GM21619 (cell line): ENCODE data around the gene PHYHD1.
"Not testable (repeated sequence)": the region's sequence is repeated elsewhere in the genome, so short reads cannot be mapped to it uniquely, and the experiment has no call there.

Source experiments
- ATAC-seq: cut with Tn5 transposase; IDR thresholded peaks from one replicate; pipeline ENCODE4 v1.9.1; 2021; ENCODE audit not compliant: unreplicated experiment

PHYHD1 gene

DNA sequence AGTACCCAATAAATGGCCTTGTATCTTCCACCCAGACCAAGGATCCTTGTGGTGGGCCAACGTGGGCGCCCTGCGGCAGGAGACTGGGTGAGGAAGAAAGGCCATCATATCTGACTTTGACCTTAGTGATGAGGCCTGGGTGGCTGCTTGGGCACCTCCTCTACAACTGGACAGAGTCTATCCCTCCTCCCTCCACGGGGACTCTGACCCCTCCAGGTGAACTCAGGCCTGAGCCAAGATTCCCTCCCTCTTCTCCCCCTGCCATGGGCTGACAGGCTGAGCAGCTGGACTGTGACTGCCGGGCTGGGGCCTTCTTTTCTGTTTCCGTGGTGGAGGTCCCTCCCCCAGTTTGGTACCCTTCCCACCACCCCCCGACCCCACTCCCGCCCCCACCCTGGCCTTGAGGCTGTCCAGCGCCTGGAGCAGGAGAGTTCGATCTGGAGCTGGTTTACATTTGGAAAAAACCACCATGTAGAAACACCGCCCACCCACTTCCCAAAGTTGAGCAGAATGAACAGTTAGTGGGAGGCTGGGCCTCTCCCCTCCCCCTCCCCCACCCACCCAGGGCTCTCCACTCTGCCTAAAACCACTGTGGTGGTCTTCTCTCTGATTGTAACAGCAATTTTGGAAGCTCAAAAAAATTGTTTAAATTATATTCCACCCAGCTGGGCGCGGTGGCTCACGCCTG, 1.2 kb upstream of the PHYHD1 start:
- ATAC-seq = no peak

DNA sequence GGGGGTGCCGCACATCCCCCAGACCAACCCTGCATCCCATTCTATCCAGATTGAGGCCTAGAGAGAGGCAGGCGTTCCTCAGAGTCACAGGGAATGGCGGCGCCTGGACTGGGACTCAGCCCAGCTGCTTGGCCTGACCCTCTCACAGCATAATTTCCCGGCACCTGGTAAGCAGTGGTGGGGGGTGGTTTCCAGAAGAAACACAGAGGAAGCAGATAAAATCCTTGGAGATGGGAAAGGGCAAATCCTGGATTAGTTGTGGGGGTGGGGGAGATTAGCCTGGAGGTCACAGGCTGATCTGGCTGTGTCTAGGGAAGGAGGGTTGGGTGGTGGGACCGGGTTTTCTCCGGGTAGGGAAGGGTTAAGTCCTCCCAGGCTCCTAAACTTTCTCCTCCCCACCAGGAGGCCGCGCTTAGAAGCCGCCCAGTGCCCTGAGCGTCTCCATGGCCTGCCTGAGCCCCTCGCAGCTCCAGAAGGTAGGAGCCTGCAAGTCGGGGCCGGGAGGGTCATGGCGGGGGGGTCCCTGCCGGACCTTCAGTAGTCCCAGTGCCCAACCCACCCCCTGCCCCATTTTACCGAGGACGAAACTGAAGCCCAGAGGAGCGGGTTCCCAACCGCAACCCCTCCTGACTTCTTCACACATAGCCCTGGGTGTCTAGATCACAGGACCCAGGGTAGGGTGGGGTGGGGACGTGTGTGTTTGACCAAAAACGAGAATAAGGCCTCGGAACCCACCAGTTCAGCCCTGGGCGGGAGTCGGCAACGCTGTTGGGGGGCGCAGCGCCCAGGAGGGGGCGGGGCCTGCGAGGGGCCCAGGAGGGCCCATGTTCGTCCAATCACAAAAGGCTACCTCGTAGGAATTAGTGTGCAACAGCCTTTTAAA, 1.3 kb downstream of the PHYHD1 start:
- ATAC-seq = no peak

DNA sequence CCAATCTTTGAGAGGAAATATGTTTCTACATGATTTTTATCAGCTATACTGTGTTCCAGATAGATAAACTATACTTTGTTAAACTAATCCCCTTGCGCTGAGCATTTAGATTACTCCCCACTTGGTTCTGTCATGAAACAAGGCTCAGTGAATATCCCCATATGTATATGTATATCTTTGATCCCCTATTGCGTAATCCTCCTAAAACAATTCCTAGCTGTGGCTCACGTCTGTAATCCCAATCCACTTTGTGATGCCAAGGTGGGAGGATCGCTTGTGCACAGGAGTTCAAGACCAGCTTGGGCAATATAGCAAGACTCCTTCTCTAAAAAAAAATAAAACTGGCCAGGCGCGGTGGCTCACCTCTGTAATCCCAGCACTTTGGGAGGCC, 2.7 kb downstream of the PHYHD1 start:
- no peak for ATAC-seq

DNA sequence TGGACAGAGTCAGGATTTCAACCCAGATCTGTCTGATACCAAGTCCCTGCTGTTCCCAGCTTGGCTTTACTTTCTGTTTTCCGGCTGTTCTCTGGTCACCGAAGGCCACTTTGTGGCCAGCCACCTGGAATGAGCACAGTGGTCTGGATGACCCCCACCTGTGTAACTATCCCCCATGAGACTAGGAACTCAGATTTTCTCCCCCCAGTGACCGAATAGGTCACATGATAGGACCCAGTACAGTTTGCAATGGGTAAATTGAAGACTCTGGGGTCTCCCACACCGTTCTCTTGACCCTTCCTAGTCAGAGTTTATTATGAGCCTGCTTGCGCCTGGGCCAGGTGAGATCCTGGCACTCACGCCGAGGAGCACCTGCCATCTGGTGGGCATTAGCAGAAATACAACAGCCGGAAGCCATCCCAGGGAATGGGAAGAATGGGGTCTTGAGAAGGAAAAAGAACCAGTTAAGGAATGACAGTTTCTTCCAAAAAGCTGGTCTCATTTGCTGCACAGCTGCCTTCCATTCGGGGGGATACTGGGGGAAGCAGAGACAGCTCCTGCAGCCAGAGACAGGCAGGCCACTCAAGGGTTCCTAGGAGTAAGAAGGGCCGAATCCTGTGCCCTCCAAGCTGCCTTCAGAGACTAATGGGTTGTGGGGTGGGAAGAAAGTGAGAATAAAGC, 7.1 kb downstream of the PHYHD1 start:
- no peak for ATAC-seq

DNA sequence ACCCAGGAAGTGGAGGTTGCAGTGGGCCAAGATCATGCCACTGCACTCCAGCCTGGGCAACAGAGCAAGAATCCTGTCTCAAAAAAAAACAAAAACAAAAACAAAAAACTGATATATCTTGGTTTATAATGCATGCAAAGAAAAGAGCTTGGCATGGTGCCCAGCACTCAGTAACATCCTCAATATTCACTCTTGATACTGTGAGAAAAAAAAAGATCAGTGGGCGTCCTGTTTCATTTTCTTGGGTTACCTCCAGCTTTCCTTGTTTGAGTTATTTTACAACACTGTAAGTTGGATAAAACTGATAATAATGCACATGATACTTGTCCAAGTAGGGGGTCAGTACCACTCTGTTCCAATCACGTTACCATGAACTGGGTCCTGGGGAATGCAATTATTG, 7.8 kb downstream of the PHYHD1 start:
- no peak for ATAC-seq

DNA sequence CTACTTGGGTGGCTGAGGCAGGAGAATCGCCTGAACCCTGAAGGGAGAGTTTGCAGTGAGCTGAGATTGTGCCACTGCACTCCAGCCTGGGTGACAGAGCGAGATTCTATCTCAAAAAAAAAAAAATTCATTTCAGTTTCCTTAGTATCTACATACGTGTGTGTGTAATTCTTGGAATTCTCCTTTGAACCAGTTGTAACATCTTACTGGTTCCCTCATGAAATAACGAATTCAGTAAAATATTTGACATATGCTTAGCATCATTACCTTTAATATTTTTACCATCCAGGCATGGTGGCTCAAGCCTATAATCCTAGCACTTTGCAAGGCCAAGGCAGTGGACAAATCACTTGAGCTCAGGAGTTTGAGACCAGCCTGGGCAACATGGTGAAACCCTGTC, 8.8 kb downstream of the PHYHD1 start:
- no peak for ATAC-seq

DNA sequence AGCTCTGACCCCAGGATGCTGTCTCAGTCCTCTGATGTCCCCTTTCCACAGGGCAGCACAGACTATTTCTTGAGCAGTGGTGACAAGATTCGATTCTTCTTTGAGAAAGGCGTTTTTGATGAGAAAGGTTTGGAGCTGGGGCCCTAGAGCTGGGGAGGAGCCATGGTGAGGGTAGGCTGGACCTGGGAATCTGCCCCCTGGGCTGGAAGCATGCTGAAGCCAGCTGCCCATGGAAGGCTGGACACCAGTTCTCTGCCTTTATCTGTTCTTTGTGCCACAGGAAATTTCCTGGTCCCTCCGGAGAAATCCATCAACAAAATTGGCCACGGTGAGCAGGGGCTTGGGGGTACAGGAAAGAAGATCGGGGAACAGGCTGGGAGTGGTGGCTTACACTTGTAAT, 12.9 kb downstream of the PHYHD1 start:
- ATAC-seq = no peak

DNA sequence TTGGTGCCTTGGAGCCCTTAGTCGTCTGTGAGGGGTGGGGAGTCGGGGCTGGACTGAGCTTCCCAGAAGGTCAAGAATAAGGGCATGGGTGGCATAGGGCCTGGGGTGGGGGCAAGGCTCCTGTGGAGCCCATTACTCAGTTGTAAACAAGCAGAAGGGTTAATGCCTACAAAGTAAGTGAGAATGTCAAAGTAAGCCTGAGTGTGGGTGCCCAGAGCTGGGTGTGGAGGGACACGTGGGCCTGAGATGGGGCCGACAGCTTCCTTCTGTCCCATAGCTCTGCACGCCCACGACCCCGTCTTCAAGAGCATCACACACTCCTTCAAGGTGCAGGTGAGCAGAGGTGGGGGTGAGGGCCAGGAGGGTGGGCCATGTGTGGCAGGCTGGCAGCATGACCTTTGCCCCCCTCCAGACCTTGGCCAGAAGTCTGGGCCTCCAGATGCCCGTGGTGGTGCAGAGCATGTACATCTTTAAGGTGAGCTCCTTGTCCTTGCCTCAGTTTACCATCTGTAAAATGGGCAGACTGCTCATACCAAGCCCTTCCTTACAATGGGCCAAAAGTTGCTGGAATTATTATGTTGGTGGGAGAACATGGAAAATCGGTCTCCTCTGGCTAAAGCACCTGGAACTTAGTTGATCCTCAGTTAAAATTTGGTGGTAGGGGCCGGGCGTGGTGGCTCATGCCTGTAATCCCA, 15.5 kb downstream of the PHYHD1 start:
- ATAC-seq = no peak

DNA sequence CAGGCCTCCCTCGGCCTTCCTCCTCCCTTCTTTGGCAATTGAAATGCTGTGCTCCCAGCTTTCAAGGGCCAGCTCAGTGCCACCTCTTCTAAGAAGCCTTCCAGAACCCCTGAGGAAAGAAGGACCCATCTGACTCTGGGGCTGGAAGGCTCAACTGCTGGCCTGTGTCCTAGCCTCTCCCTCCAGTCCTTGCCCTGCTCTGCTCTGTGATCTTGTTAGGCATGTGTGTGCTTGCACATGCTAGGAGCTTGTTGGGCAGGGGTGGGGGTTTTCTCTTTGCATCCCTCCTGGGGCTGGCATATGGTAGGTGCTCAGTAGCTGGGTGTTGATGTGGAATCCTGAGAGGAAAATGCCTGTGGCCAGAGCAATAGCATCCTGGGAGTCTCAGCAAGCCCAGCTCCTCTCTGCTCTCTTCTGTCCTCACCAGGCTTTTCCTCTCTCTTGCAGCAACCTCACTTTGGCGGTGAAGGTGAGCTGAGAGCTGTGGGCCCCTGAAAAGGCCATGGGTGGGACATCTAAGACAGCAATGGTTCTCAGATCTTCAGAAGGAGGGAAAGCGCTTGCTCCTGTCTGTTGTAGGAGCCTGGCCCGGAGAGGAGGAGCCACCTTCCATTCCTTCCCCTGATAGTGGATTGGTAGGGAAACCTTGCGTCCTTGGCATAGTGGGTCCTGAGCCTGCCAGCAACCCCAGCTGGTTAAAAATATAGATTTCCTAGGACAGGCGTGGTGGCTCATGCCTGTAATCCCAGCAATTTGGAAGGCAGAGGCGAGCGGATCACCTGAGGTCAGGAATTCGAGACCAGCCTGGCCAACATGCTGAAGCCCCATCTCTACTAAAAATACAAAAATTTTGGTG, 16.8 kb downstream of the PHYHD1 start:
- ATAC-seq = no peak

DNA sequence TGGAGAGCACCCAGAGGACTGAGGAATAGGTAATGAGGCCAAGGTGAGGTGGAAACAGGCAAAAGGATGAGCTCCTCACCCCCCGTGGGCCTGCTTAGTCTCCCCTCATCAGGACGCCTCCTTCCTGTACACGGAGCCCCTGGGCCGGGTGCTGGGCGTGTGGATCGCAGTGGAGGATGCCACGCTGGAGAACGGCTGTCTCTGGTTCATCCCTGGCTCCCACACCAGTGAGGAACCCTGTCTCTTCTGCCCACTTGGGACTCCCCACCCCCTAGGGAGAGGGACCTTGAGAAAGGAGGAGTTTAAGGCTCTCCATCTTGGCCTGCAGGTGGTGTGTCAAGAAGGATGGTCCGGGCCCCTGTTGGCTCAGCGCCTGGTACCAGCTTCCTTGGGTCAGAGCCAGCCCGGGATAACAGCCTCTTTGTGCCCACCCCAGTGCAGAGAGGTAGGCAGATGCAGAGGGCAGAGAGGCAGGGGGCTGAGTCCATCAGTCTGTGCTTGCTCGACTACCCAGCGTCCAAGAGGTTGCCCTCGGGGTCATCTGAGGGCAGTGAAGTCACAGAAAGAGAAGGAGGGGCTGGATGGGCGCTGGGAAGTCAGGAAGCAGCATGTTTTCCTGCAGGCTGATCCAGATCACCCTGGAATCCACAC, 19.6 kb downstream of the PHYHD1 start:
- no peak for ATAC-seq

DNA sequence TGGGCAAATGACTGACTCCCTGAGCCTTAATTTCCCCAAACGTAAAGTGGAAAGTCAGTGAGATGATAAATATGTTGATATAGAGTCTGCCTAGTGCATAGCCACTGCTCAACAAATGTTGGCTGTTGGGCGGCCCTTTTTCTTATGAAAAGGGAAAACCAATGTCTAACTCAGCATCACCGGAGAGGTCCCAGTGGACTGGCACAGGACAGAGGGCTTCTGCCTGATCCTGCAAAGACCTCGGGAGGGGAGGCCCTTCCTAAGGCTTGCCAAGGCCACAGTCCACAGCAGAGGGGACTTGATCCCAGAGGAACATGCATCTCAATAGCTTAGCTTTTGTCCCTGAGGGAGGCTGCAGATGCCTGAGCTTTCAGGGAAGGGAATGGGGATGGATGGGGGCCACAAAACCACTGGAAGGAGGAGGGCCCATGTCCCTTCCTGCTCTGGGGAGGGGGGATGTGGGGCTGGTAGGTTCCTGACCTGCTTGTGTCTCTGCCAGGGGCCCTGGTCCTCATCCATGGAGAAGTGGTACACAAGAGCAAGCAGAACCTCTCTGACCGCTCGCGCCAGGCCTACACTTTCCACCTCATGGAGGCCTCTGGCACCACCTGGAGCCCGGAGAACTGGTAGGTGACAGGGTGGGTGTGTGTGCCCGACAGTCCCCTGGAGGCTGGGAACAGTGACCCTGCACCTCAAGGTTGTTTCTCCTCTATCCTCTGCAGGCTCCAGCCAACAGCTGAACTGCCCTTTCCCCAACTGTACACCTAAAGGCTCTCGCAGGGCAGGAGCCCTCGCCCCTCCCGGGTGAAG, 20.4 kb downstream of the PHYHD1 start:
- no peak for ATAC-seq

DNA sequence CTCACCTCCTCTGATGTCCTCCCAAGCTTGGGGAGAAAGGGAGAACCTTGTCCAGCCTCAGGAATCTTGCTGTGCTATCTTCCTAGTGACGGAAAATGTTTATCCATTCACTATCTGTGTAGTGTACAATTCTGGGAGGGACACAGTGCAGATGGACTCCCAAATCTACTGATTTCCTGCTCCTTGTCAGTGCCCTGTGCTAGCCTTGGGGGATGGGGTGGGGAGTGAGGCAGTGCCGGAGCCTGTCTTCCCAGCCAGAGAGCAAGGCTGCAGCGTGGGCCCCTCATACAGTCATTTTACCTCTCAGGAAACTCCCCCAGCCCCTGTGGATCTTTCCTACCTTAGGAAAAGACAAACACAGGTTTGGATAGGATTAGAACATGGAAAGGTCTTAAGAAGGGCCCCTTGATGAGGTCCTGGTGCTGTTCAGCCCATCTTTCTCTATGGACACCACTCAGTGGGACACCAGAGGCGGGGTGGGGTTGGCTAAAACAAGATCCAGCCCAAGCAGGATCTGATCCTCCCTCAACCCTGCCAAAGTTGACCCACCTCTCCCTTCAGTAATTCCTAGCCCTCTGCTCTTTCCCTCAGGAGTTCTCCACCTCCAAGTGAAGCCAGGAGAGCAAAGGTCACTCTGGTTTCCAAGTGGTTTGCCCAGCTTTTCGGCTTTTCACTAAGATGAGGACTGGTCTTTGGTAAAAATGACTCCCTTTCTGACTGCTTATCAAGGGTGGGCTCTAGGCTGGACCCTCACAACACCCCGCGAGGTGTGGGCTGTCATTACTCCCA, 23.2 kb downstream of the PHYHD1 start:
- ATAC-seq = no peak

DNA sequence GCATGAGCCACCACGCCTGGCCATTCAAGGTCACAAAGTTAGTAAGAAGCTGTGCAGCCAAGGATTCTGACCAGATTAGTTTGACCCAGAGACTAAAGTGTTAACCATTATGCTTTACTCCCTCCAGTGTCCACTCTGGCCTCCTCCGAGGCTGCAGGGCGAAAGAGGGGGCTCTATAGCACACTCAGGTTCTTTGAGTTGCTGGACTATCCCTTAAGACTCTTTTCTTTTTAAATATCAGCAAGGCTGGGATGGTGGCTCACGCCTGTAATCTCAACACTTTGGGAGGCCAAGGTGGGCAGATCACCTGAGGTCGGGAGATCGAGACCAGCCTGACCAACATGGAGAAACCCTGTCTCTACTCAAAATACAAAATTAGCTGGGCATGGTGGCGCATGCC, 24.2 kb downstream of the PHYHD1 start:
- ATAC-seq = not testable (repeated sequence)

DNA sequence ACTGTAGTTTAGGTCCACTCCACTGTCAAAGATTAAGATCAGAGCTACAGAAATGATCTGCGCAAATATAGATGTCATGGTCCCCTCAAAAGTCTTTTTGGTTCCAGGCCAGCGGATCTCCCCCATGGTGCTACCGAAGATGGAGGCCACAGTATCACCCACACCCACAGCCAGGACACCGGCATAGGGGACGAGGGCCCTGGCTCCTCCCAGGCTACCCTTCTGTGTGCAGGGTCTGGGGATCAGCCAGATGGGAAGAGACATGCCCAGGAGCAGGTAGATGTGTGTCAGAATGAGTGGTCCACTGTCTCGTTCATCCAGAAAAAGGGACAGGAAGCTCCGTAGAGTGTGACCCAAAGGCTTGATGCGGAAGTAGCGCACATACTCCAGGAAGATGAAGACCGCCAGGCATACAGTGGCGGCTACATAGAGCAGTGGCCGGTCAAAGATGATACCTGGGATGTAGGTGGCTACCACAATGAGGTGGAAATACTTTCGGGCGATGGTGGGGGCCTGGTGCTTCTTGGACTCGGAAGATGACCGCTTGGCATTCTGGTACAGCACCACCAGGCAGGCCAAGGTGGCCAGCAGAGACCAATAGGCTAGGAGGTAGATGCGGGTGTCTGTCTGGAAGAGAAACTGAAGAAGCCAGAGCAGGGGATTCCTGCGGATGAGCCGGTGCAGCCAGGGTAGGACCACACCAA, 25.2 kb downstream of the PHYHD1 start:
- no peak for ATAC-seq

DNA sequence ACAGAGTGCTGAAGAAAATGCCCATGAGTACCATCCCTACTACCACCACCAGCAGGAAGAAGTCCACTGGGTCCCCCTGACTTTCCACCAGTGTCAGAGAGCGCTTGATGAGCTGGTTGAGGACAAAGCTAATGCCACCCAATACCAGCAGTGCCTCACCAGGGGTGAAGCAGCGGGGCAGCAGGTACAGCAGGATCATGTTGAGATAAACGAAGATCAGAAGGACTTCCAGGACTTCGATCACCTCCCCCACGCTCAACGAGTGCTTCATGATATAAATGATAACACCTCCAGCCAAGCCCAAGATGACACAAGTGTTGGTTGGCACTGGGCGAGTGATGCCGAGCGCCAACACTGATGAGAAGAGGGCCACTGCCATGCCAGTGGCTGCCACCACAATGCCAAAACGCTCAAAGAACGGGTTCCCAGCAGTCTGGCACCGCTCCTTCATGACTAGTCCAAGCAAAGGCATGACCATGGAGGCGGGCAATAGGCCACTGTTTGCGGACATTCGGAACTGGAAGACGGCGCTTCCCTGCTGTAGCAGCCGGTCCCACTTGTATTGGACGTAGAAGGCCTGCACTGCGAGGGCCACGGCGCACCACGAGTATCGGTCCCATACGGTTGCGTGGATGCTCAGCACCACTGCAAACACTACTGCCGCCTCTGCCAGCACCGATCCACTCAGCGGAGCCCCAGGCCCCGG, 25.9 kb downstream of the PHYHD1 start:
- ATAC-seq = peak; percentile 23

DNA sequence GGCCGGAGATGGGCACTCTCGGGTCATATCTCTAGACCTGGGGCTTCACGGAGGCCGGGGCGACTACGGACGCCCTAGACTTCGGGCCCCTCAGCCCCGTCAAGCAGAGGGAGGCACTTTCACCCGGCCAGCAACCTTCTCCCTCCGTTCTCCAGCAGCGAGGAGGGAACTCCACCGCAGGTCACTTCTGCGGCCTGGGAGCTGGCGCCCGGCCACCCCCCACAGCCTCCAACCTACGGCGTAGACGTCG, 26.4 kb downstream of the PHYHD1 start:
- no peak for ATAC-seq

DNA sequence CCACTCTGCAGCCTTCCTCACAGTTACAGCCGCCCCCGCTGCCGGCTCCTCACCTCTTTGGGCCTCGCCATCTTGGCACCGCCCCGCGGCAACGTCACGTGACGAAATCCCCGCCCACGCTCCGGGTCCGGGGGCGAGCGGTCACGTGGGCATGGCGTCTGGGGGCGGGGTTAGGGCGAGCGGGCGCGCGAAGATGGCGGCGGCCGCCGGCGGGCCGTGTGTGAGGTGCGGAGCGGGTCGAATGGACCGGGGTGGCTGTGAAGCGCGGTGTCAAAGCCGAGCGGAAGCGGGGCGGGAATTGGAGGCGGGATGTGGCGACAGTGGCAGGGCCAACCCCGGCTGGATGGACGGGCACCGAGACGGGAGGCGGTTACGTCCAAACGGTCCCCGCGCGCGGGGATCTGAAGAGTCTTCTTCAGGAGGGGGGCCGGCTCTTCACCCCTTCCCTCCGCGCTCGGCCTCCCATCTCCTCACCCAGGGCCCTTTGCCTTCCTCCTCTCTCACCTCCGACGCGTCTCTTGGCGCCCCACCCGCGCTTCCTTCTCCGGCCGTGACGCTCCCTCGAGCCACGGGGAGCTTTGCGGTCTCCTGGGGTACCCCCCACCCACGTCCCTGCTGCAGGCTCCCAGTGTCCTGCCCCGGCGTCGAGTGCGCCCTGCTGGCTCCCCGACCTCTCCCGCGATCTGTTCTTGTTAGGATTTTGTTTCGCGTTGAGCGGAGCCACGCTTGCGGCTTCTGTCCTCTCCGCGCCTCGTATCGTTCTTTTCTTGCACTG, 26.9 kb downstream of the PHYHD1 start, which contains the start of the genes DOLK and NUP188:
DOLK (minus strand) TSS at position 77 of the 775 bp plus-strand sequence. CDS start 300 bp downstream, outside the sequence.
NUP188 (plus strand) TSS at position 173 of the 775 bp plus-strand sequence; CDS start at position 194, 21 bp downstream.
- ATAC-seq = peak; percentile 69
